Fibroblast of skin of right biceps (primary cell): ENCODE measurements around the gene RAVER1.
"Not testable (repeated sequence)": the region's sequence is repeated elsewhere in the genome, so short reads cannot be mapped to it uniquely, and the experiment has no call there.

ENCODE experiments used
- DNase-seq: peaks from one replicate; pipeline ENCODE4 v3.0.0-alpha.2; 2013

RAVER1 gene

GRCh38 chr19:10289836-10290356 is 43.4 kb downstream of the RAVER1 start, which contains the start of gene ICAM5:
Gene ICAM5 (plus strand): TSS chr19:10289952. CDS start chr19:10290044, 92 bp downstream.
- DNase-seq = no peak

GRCh38 chr19:10289167-10289835 is 44.0 kb downstream of the RAVER1 start:
- peak; percentile 62 for DNase-seq

- DNase-seq = peak; percentile 60
Observed at GRCh38 chr19:10288662-10289166, 44.6 kb downstream of the RAVER1 start.

GRCh38 chr19:10286803-10287737 is 46.3 kb downstream of the RAVER1 start, which contains the start of gene ICAM4:
Gene ICAM4 (plus strand): TSS chr19:10286955. CDS start chr19:10287013, 58 bp downstream.
- DNase-seq = no peak

- no peak for DNase-seq
Observed at GRCh38 chr19:10285393-10285792, 47.9 kb downstream of the RAVER1 start.

- no peak for DNase-seq
Observed at GRCh38 chr19:10284960-10285278, 48.4 kb downstream of the RAVER1 start.

GRCh38 chr19:10284065-10284959 is 49.0 kb downstream of the RAVER1 start:
- DNase-seq = no peak

GRCh38 chr19:10283301-10284064 is 49.8 kb downstream of the RAVER1 start:
- no peak for DNase-seq

- DNase-seq = not testable (repeated sequence)
Observed at GRCh38 chr19:10282043-10282442, 51.3 kb downstream of the RAVER1 start.

GRCh38 chr19:10279737-10280442 is 53.4 kb downstream of the RAVER1 start:
- no peak for DNase-seq

- no peak for DNase-seq
Observed at GRCh38 chr19:10278935-10279334, 54.4 kb downstream of the RAVER1 start.

- DNase-seq = no peak
Observed at GRCh38 chr19:10277795-10278589, 55.3 kb downstream of the RAVER1 start.

GRCh38 chr19:10274589-10274988 is 58.7 kb downstream of the RAVER1 start:
- DNase-seq = no peak

GRCh38 chr19:10271543-10272086 is 61.7 kb downstream of the RAVER1 start:
- no peak for DNase-seq

- peak; percentile 49 for DNase-seq
Observed at GRCh38 chr19:10270616-10271394, 62.5 kb downstream of the RAVER1 start, which contains the start of gene ICAM1. Gene ICAM1 (plus strand): TSS chr19:10271120. CDS start chr19:10271160, 40 bp downstream.

GRCh38 chr19:10270180-10270615 is 63.1 kb downstream of the RAVER1 start:
- DNase-seq = no peak

GRCh38 chr19:10269333-10270179 is 63.8 kb downstream of the RAVER1 start:
- DNase-seq = peak; percentile 65

GRCh38 chr19:10268071-10268470 is 65.3 kb downstream of the RAVER1 start:
- DNase-seq = no peak
